CD4-positive, alpha-beta T cell treated with Interleukin-6 at 100 ng/mL for 8 hours (primary cell): ENCODE measurements around the gene PTPRCAP.
"Not testable (repeated sequence)": the region's sequence is repeated elsewhere in the genome, so short reads cannot be mapped to it uniquely, and the experiment has no call there.

Experiments
- DNase-seq: peaks from one replicate; pipeline ENCODE4 v3.0.0-alpha.2; 2020; ENCODE audit warnings: mixed read lengths, low spot score

Gene PTPRCAP

DNA sequence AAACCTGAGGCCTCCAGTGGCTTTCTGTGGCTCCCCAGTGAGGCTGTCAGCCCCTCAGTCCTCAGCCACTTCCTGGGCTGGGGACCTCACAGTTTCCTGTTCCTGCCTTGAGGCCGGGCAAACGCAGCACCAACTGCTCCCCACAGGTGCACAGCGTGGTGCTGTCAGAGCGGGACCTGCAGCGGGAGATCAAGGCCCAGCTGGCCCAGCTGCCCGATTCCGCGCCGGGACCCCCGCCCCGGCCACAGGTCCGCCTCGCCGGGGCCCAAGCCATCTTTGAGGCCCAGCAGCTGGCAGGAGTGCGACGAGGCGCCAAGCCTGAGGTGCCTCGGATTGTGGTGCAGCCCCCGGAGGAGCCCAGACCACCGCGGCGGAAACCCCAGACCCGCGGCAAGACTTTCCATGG, 28.2 kb downstream of the PTPRCAP start:
- DNase-seq, result peak; percentile 87

DNA sequence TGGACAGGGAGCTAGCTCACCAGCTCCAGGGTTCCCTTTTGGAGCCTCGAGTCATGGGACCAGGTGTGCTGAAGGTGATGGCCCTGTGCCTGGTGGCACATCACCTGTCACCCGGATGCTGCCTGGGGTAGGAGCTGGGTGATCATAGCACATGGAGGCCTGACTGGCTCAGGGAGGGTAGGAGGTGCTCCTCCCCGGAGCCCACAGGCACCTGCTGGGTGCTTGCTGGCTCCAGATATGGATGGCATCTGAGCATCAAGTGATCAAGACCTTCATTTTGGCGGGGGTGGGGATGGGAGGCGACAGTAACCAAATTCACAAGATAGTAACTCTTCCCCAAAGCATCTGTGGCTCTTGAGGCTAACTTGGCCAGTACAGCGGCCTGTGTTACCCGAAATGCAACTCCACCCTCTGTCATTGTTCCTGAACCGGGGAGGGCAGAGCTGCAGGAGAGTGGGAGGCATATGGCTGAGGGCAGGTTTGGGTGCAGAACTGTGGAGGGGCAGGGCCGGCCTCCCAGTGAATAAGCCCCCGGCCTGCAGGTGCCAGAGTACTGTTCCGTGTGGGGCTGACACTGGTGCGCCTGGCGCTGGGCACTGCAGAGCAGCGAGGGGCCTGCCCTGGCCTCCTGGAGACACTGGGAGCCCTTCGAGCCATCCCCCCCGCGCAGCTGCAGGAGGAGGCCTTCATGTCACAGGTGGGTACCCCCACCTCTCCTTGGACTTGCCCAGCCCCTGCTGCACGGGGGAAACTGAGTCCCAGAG, 28.9 kb downstream of the PTPRCAP start:
- no peak for DNase-seq

DNA sequence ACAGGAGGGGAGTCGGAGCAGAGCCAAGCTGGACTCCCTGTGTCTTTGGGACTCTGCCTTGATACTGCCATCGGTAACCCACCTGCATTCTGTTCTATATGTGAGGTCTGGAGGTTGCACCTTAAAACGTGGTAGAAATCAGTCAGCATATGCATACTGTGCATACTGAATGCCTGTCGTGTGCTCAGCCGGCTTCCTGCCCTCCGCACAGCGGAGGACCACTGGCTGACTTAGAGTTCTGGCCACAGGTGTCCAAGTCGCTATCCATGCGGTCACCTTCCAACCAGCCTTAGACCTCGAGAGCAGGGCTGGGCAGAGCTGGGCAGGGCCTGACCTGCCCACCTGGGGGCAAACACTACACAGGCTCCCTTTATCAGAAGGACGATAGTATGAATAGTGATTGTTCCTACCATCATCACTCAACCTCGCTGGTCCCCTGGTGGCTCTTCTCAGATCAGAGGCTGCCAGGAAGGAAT, 29.8 kb downstream of the PTPRCAP start:
- no peak for DNase-seq

GRCh38 chr11:67406969-67407687, 30.4 kb downstream of the PTPRCAP start:
- DNase-seq, result no peak

GRCh38 chr11:67406420-67406968, 31.0 kb downstream of the PTPRCAP start:
- no peak for DNase-seq

GRCh38 chr11:67405688-67406339, 31.7 kb downstream of the PTPRCAP start:
- no peak for DNase-seq

GRCh38 chr11:67405196-67405567, 32.3 kb downstream of the PTPRCAP start:
- DNase-seq, result no peak

DNA sequence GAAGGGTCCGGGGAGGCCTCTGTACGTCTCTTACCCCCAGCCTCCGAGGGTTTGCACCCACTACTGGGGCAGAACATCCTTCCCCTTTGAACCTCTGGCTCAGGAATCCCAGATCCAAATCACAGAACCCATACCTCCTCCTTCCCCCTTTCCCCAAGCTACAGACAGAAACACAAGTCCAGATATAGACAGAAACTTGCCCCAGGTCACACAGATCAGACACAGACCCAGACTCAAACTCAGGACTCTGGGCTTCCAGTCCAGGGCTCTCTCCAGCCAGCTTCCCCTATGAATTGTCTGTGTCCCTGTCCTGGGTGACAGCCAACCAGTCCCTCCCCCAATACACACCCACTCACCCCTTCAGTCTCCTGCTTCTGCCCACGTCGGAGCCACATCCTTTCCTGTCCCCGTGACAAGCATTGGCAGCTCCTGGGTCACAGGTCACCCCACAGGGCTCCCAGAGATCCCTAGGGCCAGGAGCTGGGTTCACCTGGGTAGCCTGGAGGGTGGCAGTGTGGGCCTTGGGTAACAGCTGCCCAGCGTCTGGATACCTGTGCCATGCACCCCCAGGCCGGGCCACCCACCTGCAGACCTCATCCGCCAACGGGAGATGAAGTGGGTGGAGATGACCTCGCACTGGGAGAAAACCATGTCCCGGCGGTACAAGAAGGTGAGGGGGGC, 32.8 kb downstream of the PTPRCAP start:
- peak; percentile 59 for DNase-seq

GRCh38 chr11:67403085-67403484, 34.4 kb downstream of the PTPRCAP start:
- DNase-seq, result not testable (repeated sequence)

DNA sequence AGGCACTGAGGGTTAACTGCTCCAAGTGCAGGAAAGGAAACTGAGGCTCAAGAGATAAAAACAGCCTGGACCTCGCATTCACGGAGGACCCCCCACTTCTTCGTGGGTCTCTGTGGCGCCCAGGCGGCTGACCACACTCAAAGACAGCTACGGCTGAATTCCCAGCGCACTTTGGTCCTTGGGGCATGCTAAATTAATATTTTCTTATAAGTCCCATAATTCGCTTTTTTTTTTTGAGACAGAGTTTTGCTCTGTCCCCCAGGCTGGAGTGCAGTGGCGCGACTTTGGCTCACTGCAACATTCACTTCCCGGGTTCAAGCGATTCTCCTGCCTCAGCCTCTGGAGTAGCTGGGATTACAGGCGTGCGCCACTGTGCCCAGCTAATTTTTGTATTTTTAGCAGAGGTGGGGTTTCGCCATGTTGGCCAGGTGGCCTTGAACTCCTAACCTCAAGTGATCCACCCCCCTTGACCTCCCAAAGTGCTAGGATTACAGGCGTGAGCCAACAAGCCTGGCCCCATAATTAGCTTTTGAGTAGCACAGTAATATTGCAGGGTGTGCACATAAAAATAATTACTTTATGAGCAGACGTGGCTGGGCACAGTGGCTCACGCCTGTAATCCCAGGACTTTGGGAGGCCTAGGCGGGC, 35.2 kb downstream of the PTPRCAP start:
- DNase-seq, result not testable (repeated sequence)

DNA sequence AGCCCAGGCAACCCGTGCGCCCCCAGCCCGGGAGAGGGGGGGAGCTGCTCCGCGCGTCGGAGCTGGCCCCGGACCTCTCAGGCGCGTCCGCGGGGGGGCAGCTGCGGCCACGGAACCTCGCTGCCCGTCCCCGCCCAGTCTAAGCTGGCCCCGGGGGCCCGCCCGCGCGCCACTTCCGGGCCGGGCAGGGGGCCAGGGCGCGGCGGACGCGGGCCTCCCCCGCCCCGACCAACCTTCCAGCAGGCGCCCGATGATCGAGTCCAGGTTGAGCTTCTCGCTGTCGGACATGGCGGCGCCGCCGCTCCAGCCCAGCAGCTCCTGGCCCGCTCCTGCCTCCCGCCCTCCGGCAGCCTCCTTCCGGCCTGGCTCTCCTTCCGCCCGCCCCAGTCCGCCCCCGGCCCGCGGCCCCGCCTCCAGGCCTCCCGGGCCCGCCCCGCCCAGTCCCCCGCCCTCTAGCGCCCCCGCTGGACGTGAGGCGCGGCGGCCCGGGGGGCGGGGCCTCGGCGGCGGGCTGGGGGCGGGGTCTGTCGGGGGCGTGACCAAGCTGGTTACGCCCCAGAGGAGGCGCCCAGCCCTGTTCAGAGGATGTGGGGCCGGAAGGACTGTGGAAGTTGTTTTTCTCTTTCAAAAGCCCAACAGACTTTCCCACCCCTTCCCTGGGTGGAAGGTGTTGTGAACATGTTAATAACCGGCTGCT, 35.8 kb downstream of the PTPRCAP start, which contains the start of gene PPP1CA:
PPP1CA (minus strand) TSS at position 364 of the 697 bp plus-strand sequence; CDS start at position 288, 76 bp downstream.
- DNase-seq, result peak; percentile 90

GRCh38 chr11:67400942-67401494, 36.5 kb downstream of the PTPRCAP start:
- no peak for DNase-seq

DNA sequence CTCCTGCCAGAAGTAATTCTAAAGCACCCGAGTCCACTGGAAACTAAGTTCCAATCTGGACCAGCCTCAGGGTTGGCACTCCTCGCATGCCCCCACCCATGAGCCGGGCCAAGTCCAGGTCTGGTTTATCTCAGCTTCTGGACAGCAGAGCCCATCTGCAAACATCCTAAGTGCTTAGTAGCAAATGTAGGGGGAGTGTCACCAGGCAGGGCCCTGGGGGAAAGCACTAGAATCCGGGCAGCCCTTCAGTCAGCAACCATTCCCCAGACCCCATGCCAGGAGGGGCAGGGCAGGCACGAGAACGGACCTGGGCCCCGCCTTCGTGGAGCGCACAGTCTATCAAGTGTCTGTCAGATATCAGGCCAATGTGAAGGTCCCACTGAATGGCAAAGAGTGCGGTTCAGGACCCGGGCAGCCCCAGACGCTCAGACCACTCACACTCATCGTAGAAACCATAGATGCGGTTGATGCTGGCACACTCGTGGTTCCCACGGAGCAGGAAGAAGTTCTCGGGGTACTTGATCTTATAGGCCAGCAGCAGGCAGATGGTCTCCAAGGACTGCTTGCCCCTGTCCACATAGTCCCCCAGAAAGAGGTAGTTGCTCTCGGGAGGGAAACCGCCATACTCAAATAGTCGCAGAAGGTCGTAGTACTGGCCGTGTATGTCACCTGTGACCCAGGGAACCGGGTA, 37.1 kb downstream of the PTPRCAP start:
- DNase-seq, result no peak

DNA sequence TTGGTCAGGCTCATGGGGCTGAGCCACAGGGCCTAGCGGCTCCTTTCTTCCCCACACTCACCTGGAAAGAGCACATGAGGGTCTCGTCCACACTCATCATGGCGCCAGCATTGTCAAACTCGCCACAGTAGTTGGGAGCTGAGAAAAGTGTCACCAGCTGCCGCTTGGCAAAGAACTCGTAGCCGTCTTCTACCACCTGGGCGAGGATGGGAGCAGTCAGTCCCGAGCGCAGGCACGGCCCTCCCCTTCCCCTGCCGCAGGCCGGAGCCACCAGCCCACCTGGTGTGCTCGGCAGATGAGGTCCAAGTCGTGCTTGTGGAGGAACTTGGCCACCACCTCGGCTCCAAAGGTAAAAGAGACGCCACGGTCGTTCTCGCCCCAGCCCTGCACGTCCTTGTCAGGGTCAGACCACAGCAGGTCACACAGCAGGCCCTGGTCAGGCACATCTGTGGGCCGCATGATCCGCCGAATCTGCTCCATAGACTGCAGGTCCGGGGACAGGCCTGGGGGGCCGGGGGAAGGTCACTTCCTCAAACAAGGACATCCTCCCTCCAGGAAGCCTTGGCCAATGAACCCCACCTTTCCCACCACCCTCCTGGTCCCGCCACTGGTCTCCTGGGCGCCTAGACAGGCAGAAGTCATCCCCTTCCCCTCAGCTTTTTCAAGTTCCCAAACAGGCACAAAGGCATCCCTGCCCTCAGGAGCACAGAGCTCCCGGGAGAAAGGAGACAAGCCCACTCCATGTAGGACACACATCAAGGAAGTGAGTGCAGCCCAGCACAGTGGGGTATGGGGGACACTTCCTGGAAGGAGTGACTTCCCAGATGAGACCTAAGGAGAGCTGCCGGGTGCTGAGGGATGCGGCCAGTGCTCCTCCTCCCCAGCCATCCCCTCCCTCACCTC, 38.6 kb downstream of the PTPRCAP start:
- DNase-seq, result no peak

DNA sequence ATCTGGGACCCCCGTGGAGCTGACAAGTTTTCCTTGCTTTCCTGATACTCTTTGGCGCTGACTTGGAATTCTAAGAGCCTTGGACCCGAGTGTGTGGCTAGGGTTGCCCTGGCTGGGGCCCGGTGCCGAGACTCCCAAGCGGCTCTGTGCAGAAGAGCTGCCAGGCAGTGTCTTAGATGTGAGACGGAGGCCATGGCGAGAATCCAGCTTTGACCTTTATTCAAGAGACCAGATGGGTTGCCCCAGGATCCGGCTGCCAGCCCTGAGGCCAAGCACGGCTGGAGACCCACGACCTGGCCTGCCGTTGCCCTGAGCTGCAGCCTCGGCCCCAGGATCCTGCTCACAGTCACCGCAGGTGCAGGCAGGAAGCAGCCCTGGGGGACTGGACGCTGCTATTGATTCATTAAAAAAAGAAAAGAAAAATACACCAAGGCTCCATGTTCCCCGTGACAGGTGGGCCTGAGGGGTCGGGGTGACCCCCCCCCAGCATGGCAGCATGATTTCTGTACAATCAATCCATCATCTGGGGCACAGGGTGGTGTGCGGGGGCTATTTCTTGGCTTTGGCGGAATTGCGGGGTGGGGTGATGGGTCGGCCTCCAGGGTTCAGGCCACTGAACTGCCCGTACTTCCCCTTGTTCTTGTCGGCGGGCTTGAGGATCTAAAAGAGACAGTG, 39.4 kb downstream of the PTPRCAP start:
- DNase-seq, result no peak

DNA sequence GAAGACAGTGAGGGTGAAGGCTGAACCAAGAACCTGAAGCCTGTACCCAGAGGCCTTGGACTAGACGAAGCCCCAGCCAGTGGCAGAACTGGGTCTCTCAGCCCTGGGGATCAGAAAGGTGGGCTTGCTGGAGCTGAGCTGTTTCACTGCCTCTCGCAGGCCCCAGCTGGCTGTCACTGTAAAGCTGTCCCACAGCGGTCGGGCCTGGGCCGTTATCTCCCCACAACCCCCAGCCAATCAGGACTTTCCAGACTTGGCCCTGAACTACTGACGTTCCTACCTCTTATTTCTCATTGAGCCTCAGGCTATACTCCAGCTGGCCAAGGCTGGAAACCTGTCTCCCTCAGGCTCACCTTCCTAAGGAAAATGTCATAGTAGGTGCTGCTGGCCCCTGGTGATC, 39.9 kb downstream of the PTPRCAP start:
- no peak for DNase-seq

- no peak for DNase-seq
Measured at GRCh38 chr11:67396587-67397389, 40.7 kb downstream of the PTPRCAP start.
